ENCODE results near the gene DHH. TPM values are rescaled to one million over a fixed set of nuclear protein-coding genes. Genes with fewer than 3 reads are reported as not detected.
"Not testable (repeated sequence)": the region's sequence is repeated elsewhere in the genome, so short reads cannot be mapped to it uniquely, and the experiment has no call there.

Gene DHH
- 0.06 TPM in 1 of 2 replicates, not detected in the other for total RNA-seq (2014; rRNA removed)
- polyA plus RNA-seq (2012): 0.02 TPM

GRCh38 chr12:49094160-49094974 lies at the start of gene DHH:
TSS of gene DHH (minus strand) at chr12:49094801. CDS start at chr12:49094512, 289 bp downstream.
- DNase-seq (ENCODE audit: low read depth): no peak

GRCh38 chr12:49144384-49144783 lies 49.8 kb upstream of the DHH start:
- DNase-seq (ENCODE audit: low read depth): no peak

GRCh38 chr12:49138999-49139398 lies 44.4 kb upstream of the DHH start:
- DNase-seq (ENCODE audit: low read depth): no peak

GRCh38 chr12:49138587-49138986 lies 44.0 kb upstream of the DHH start:
- no peak for DNase-seq (ENCODE audit: low read depth)

GRCh38 chr12:49137476-49137875 lies 42.9 kb upstream of the DHH start:
- DNase-seq (ENCODE audit: low read depth): no peak

GRCh38 chr12:49136997-49137396 lies 42.4 kb upstream of the DHH start:
- DNase-seq (ENCODE audit: low read depth): not testable (repeated sequence)

- DNase-seq (ENCODE audit: low read depth): no peak
Measured at GRCh38 chr12:49133590-49133989, 39.0 kb upstream of the DHH start.

- DNase-seq (ENCODE audit: low read depth): no peak
Measured at GRCh38 chr12:49133014-49133413, 38.4 kb upstream of the DHH start.

GRCh38 chr12:49131894-49132461 lies 37.4 kb upstream of the DHH start:
- peak; percentile 69 for DNase-seq (ENCODE audit: low read depth)

GRCh38 chr12:49131051-49131893 lies 36.7 kb upstream of the DHH start, which contains the start of gene TUBA1B:
TSS of gene TUBA1B (minus strand) at chr12:49131395. CDS start at chr12:49131300, 95 bp downstream.
- peak; percentile 83 for DNase-seq (ENCODE audit: low read depth)

GRCh38 chr12:49130151-49131050 lies 35.8 kb upstream of the DHH start:
- DNase-seq (ENCODE audit: low read depth): peak; percentile 93

GRCh38 chr12:49129332-49130150 lies 34.9 kb upstream of the DHH start:
- no peak for DNase-seq (ENCODE audit: low read depth)

- not testable (repeated sequence) for DNase-seq (ENCODE audit: low read depth)
Measured at GRCh38 chr12:49127971-49128370, 33.4 kb upstream of the DHH start.

GRCh38 chr12:49126852-49127763 lies 32.5 kb upstream of the DHH start:
- DNase-seq (ENCODE audit: low read depth): no peak

- peak; percentile 71 for DNase-seq (ENCODE audit: low read depth)
Measured at GRCh38 chr12:49121047-49121696, 26.6 kb upstream of the DHH start.

GRCh38 chr12:49111206-49111605 lies 16.6 kb upstream of the DHH start:
- no peak for DNase-seq (ENCODE audit: low read depth)

GRCh38 chr12:49110464-49111155 lies 16.0 kb upstream of the DHH start, which contains the start of gene LMBR1L:
TSS of gene LMBR1L (minus strand) at chr12:49110847. CDS start at chr12:49110555, 292 bp downstream.
- peak; percentile 99 for DNase-seq (ENCODE audit: low read depth)

All from LHCN-M2 (cell line).